Gastroesophageal sphincter (tissue), 4 donors: ENCODE results near the gene ARHGEF37. TPM values are rescaled to one million over a fixed set of nuclear protein-coding genes. Genes with fewer than 3 reads are reported as not detected.
A peak's percentile ranks its signal among the peaks of the same experiment; 100 is the strongest.

Experiments
- ATAC-seq: fragments of 150-250 bp; one replicate; pipeline ENCODE4 v1.9.1; 2016; ENCODE audit warnings: mild to moderate bottlenecking, moderate library complexity
- H3K27ac ChIP-seq, 4 donors: fragments of 200-600 bp; sonication (generic) in 3 of 4; 1 replicate in 3 of 4; 2 replicates in 1 of 4; pipeline ENCODE4 v1.5.1; 2016 to 2019
- H3K27me3 ChIP-seq: fragments of 200-600 bp; sonication (generic); one replicate; pipeline ENCODE4 v1.5.1; 2019
- H3K36me3 ChIP-seq, 2 donors: fragments of 200-600 bp; sonication (generic); one replicate each; pipeline ENCODE4 v1.5.1; 2019; ENCODE audit warnings: control low read depth in 1 of 2
- H3K4me1 ChIP-seq, 3 donors: fragments of 200-600 bp; sonication (generic); 1 replicate in 2 of 3; 2 replicates in 1 of 3; pipeline ENCODE4 v1.5.1; 2016 to 2019; ENCODE audit warnings: control low read depth in 2 of 3
- H3K4me3 ChIP-seq, 2 donors: fragments of 200-600 bp; sonication (generic); one replicate each; pipeline ENCODE4 v1.5.1; 2019; ENCODE audit warnings: mild to moderate bottlenecking in 1 of 2, moderate library complexity in 1 of 2
- H3K9me3 ChIP-seq, 3 donors: fragments of 200-600 bp; sonication (generic); one replicate each; pipeline ENCODE4 v1.5.1; 2017 to 2019; ENCODE audit warnings: control low read depth in 2 of 3
- EP300 ChIP-seq: sonication (generic); formaldehyde crosslinking; IDR thresholded peaks from one replicate; pipeline ENCODE4 v1.6.1; 2017; ENCODE audit warnings: antibody characterized with exemption, mild to moderate bottlenecking
- POLR2A ChIP-seq, 2 donors: fragments of 450-650 bp; IDR thresholded peaks; one replicate each; pipeline ENCODE4 v1.6.1; 2017; ENCODE audit warnings: antibody characterized with exemption in 2 of 2, mild to moderate bottlenecking in 2 of 2, moderate library complexity in 1 of 2
- POLR2AphosphoS5 ChIP-seq: sonication (generic); formaldehyde crosslinking; IDR thresholded peaks from one replicate; pipeline ENCODE4 v1.6.1; 2017; ENCODE audit warnings: antibody characterized with exemption
- WGBS, 2 donors: methylation state at CpG; one replicate each; pipeline ENCODE4 v1.1.5; 2018; ENCODE audit warnings: low coverage in 1 of 2; 5-methylcytosine and 5-hydroxymethylcytosine counted together
- total RNA-seq, 4 donors: library from RNA; depleted of rRNA; stranded (reverse); fragments of >200 nt; gene quantifications; one replicate each; pipeline ENCODE4 v1.1.0, GENCODE V29; 2016
- TF ChIP-seq, protein P1 (sequence below), 4 experiments: fragments of 200-600 bp in 2 of 4; fragments of 450-650 bp in 2 of 4; sonication (generic) in 1 of 4; IDR thresholded peaks; one replicate each; pipeline ENCODE4 v1.5.1; 2017 to 2019; ENCODE audit warnings: antibody characterized with exemption in 4 of 4, mild to moderate bottlenecking in 2 of 4, moderate library complexity in 2 of 4

The ARHGEF37 gene
- total RNA-seq, 4 donors from 2014 or later = 13.5 to 30.6 (median 20.1) TPM

DNA sequence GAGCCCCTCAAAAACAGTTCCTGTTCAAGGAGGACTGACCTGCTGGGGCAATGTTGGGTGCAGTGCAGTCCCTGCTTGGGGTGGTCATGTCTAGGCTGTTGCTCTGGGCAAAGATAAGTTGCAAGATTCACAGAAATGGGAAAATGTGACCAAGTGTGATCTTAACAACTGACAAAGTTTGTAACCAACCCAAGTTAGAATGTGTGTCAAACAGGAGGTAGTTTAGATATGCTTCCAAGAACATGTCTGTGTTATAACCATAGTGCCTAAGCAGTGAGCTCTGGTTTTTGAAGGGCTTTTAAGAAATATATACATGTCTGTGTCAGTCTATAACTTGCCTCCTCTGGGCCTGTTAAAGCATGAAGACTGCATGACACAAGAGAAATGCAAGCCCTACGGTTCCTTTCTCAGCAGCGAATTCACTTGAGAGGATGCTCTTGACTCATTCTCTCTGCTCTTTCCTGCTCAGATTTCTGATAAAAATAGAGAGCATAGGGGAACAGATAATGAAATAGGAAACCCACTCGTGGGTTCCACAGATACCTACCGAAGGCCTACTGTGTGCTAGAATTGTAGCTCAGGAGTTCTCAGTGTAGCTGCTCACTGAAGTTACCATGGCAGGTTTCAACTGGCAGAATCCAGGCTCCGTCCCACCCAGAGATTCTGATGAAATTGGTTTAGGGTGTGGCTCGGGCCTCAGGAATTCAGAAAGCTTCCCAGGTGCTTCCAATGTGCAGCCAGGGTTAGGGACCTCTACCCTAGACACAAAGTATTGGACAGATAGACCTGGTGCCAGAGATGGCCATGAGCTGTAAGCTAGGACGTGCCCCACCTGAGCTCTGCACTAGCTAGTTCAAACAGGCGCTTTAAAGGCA is 52.4 kb downstream of the ARHGEF37 start:
- no peak for ATAC-seq
- H3K4me1 ChIP-seq = no peaks in the 10 kb centered on the region
- TF ChIP-seq EP300 (no peak), POLR2AphosphoS5 (no peak), POLR2A (IDR thresholded peaks at IDR 0.05) (no peak)
- TF ChIP-seq, protein P1, sequence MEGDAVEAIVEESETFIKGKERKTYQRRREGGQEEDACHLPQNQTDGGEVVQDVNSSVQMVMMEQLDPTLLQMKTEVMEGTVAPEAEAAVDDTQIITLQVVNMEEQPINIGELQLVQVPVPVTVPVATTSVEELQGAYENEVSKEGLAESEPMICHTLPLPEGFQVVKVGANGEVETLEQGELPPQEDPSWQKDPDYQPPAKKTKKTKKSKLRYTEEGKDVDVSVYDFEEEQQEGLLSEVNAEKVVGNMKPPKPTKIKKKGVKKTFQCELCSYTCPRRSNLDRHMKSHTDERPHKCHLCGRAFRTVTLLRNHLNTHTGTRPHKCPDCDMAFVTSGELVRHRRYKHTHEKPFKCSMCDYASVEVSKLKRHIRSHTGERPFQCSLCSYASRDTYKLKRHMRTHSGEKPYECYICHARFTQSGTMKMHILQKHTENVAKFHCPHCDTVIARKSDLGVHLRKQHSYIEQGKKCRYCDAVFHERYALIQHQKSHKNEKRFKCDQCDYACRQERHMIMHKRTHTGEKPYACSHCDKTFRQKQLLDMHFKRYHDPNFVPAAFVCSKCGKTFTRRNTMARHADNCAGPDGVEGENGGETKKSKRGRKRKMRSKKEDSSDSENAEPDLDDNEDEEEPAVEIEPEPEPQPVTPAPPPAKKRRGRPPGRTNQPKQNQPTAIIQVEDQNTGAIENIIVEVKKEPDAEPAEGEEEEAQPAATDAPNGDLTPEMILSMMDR (IDR thresholded peaks at IDR 0.05) = no peak
- 68 to 78% methylated on average over 5 to 6 of the region's 8 CpGs for WGBS, 2 donors
- no peaks in the 10 kb centered on the region for H3K9me3 ChIP-seq
- no peak overlapping the region for H3K4me3 ChIP-seq
- H3K27ac ChIP-seq = no peak overlapping the region
- peaks cover 0 to 45% of the 10 kb centered on the region in 2 donors for H3K36me3 ChIP-seq
- H3K27me3 ChIP-seq = no peaks in the 10 kb centered on the region

- H3K27me3 ChIP-seq = no peaks in the 10 kb centered on the region
- H3K4me3 ChIP-seq = no peak overlapping the region
- H3K36me3 ChIP-seq = peaks cover 0 to 28% of the 10 kb centered on the region in 2 donors
- peaks cover 0 to 4% (median 0%) of the 10 kb centered on the region in 3 donors for H3K4me1 ChIP-seq
- ATAC-seq = no peak
- no peaks in the 10 kb centered on the region for H3K9me3 ChIP-seq
- WGBS, 2 donors = 100% methylated on average over 1 of the region's 2 CpGs; no CpG with 5 or more reads in 1 of the 2 donors
- TF ChIP-seq, protein P1 (IDR thresholded peaks at IDR 0.05) = no peak
- TF ChIP-seq POLR2A (IDR thresholded peaks at IDR 0.05) = no peak
- no peak for TF ChIP-seq EP300
- TF ChIP-seq POLR2AphosphoS5 = no peak
- no peak overlapping the region for H3K27ac ChIP-seq
Measured at GRCh38 chr5:149635394-149635793, 54.1 kb downstream of the ARHGEF37 start.

- Histone ChIP-seq H3K9me3 (no peaks in the 10 kb centered on the region), H3K4me3 (no peak overlapping the region), H3K27me3 (no peaks in the 10 kb centered on the region), H3K36me3 (peaks cover 0 to 23% of the 10 kb centered on the region in 2 donors), H3K27ac (no peak overlapping the region), H3K4me1 (peaks cover 0 to 12% (median 0%) of the 10 kb centered on the region in 3 donors)
- no peak for TF ChIP-seq EP300
- WGBS, 2 donors = 83 to 98% methylated on average over 4 to 5 of the region's 5 CpGs
- no peak for ATAC-seq
Measured at GRCh38 chr5:149636191-149636860, 55.0 kb downstream of the ARHGEF37 start.

DNA sequence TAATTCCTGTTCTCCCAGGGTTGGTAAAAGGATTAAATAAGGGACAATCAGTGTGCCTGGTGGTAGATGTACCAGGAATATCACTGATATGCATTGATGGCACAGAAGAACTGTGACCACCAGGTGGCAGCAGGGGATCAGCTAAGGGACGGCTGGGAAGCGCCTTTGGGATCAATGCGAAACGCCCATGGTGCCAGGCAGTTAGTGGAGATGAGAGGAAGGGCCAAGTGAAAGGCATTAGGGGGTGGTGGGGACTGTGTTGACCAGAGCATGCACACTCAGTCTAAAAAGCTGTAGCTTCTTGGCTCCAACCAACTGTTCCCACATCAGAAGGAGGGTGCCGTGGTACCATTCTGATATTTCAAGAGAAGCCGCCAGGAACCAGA is 55.6 kb downstream of the ARHGEF37 start:
- Histone ChIP-seq H3K27ac (no peak overlapping the region), H3K4me1 (peaks cover 0 to 12% (median 0%) of the 10 kb centered on the region in 3 donors), H3K9me3 (no peaks in the 10 kb centered on the region), H3K27me3 (no peaks in the 10 kb centered on the region), H3K4me3 (no peak overlapping the region), H3K36me3 (peaks cover 0 to 20% of the 10 kb centered on the region in 2 donors)
- whole genome bisulfite sequencing, 2 donors = 31 to 33% methylated on average over 6 of the region's 6 CpGs
- TF ChIP-seq, protein P1 (IDR thresholded peaks at IDR 0.05) = peak in 3 of 4 experiments; percentile 72 to 91 (median 79)
- no peak for TF ChIP-seq POLR2A (IDR thresholded peaks at IDR 0.05)
- peak; percentile 62 for ATAC-seq

GRCh38 chr5:149638136-149638535 is 56.8 kb downstream of the ARHGEF37 start:
- TF ChIP-seq, protein P1 (IDR thresholded peaks at IDR 0.05) = no peak
- TF ChIP-seq POLR2A (IDR thresholded peaks at IDR 0.05) (no peak), POLR2AphosphoS5 (no peak), EP300 (no peak)
- Histone ChIP-seq H3K4me1 (peaks cover 0 to 12% (median 0%) of the 10 kb centered on the region in 3 donors), H3K27ac (no peak overlapping the region), H3K36me3 (peaks cover 0 to 7% of the 10 kb centered on the region in 2 donors), H3K27me3 (no peaks in the 10 kb centered on the region), H3K9me3 (no peaks in the 10 kb centered on the region), H3K4me3 (no peak overlapping the region)
- WGBS, 2 donors = no CpG with 5 or more reads among the region's 5 CpGs
- no peak for ATAC-seq
